HG02798 (cell line): ENCODE data around the gene CDYL2.
"Not testable (repeated sequence)": the region's sequence is repeated elsewhere in the genome, so short reads cannot be mapped to it uniquely, and the experiment has no call there.

Experiments
- ATAC-seq: cut with Tn5 transposase; IDR thresholded peaks from one replicate; pipeline ENCODE4 v1.9.1; 2021; ENCODE audit warnings: mild to moderate bottlenecking; ENCODE audit not compliant: unreplicated experiment, poor library complexity

CDYL2 gene

GRCh38 chr16:80812593-80812992, 8.2 kb upstream of the CDYL2 start:
- ATAC-seq: no peak

DNA sequence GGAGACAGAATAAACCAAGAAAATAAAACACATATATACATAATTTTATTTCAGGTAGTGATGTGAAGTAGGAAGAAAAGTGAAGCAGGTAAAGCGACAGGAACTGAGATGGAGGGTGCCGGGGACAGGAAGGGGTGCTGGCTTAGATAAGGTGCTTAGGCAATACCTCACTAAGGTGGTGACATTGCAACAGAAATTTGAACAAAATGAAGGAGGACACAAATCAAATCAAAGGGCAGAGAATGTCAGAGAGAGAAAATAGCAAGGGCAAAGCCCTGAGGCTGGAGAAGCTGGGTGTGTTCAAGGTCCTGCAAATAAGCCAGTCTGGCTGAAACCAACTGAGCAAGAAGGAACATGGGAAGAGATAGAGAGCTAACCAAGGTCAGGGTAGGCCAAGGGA, 5.0 kb upstream of the CDYL2 start:
- ATAC-seq: no peak

DNA sequence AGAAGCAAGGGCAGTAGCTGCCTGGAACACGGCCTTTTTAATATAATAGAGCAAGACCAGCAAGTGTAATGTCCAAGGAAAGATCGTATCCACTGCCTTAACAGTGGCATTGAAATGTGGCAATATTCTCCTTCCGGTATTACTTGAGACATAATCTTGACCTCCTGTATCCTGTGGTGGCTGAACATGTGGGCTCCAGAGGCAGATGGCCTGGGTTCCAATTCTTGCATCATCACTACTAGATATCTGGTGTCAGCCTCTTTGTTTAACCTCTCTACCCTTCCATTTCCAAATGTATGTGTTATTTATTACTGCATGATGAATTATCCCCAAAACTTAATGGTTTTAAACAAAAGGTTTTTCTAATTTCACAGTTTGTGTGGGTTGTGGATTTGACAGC, 3.5 kb upstream of the CDYL2 start:
- no peak for ATAC-seq

GRCh38 chr16:80806927-80807340, 2.5 kb upstream of the CDYL2 start:
- no peak for ATAC-seq

GRCh38 chr16:80806289-80806688, 1.9 kb upstream of the CDYL2 start:
- no peak for ATAC-seq

DNA sequence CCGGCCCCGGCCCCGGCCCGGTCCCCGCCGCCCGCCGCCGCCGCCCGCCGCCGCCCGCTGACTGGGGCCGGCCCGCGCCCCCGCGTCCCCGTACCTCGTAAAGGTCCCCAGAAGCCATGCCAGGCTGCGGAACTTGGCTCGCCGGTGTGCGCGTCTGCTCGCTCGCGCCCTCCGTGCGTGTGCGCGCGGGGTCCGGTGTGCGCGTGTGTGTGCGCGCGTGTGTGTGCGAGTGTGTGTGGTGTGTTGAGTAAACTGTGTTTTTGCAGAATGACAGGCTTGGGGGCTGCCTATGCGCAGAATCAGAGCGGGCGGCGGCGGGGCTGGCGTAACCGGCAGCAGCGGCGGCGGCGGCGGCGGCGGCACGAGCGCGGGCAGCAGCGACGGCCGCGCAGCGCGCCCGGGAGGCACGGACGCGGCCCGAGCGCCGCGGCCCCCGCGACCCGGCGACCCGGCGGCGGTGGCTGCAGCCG, 307 bp downstream of the CDYL2 start:
- peak; percentile 39 for ATAC-seq

DNA sequence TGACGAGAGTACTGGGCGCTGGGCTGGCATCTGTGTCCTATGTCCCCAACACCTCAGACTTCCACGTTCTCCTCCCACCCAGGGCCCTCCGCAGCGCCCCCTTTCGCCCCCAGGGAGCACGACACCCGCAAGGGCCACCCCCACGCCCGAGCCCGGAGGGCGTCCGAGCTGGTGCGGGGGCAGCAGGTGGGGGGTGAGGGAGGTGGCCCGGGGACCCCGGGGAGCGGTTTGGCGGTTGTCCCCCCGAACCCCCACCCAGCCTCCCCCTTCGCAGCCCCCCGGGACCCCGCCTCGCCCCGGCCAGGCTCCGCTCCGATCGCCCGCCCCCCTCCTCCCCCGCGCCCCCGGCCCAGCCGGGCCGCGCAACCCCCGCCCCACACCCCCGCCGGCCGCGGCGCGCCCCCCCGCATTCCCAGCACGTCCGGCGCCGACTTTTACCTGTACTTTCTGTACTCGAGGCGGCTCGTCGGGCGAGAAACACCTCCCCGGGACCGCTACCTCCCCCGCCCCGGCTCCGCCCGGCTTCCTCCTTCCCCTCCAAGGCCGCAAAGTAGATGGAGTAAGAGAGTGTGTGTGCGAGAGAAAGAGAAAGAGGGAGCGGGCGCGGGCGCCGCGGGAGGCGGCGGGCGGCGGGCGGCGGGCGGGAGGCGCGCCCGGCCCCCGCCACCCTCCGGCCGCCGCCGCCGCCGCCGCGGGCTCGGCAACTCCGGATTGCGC, 901 bp downstream of the CDYL2 start:
- no peak for ATAC-seq

DNA sequence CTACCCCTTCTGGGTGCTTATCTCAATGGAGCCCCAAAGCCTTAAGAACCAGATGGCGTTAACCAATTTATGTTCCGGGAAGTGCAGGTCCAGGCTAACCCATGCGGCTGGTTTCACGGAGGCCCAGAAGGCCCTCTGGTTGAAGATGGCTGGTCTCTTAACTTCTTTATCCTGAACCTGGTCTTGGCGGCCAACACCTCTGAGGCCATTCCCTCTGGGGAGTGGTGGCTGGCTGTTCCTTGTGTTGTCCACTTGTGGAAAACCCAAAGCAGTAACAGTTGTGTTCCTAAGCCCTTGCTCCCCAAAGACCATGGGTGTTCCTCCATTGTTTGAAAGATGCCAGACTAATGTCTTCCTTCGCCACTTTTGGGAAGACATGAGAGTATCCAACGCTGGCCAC, 1.5 kb downstream of the CDYL2 start:
- ATAC-seq: no peak

DNA sequence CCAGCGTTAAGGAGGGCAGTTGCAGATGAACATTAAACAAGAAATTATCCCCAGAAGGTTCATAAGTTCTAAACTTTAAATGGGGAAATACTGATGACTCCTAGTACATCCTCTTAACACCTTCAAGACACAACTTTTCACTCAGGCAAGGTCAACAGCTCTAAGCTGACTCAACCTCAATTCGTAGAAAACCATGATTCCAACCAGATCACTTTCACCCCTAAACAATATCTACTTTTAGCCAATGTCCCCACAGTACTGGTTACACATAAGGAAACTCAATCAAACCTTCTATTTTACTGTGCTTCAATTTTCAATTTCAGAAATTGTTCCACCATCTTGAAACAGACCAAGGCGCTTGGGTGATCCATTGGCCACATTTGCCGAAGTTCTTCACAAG, 2.3 kb downstream of the CDYL2 start:
- no peak for ATAC-seq

DNA sequence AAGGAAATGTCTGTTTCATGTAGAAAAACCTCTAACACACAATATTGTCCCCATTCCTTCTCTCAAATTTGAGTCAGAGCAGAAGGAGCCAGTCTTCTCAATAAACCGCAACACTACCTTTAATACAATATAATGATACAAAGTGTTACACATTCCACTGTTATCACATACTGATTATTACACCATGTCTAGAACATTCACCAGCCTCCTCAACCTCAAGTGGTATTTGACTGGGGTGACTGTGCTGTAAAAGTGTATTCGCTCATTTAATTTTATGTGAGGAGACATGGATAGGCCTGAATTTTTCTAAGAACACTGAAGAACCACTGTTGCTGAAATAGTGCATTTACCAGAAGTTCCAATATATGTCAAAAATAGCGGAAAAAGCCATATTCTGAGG, 10.3 kb downstream of the CDYL2 start:
- ATAC-seq: no peak

DNA sequence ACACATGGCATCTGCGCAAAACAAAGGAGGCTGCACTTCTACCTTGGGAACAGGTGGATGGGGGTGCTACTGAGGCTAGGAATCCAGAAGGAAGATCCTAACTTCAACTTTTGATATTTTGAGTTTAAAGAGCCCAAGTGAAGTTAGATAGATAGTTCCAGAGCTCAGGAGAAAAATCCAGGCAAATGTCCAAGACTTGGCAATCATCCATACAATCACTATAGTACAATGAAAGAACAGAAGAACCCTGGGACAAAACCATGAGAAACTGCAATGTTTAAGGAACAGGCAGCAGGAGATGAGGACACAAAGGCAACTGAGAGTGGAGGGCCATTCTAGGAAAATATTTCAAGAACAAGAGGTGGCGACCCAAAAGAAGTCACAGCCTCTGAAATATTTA, 12.4 kb downstream of the CDYL2 start:
- no peak for ATAC-seq

- no peak for ATAC-seq
Observed at GRCh38 chr16:80791411-80791810, 13.0 kb downstream of the CDYL2 start.

GRCh38 chr16:80790751-80791150, 13.6 kb downstream of the CDYL2 start:
- ATAC-seq: no peak

- ATAC-seq: no peak
Observed at GRCh38 chr16:80788027-80788426, 16.4 kb downstream of the CDYL2 start.

- ATAC-seq: not testable (repeated sequence)
Observed at GRCh38 chr16:80786561-80786960, 17.8 kb downstream of the CDYL2 start.

- ATAC-seq: no peak
Observed at GRCh38 chr16:80784951-80785350, 19.4 kb downstream of the CDYL2 start.

DNA sequence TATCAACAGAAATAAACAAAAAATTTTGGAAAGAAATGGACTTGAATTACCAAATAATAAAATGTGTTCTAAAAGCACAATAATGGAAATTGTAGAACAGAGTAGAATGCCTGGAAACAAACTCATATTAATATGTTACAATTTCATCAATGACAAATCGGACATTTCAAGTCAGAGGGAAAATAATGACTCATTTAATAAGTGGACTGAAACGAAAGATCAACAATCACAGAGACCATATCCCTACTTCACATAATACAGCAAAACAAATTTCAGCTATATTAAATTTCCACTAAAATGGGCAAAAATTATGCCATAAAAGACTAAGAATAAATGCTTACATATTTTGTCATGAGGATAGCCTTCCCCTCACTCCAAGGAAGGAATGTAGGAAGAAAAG, 25.7 kb downstream of the CDYL2 start:
- no peak for ATAC-seq

DNA sequence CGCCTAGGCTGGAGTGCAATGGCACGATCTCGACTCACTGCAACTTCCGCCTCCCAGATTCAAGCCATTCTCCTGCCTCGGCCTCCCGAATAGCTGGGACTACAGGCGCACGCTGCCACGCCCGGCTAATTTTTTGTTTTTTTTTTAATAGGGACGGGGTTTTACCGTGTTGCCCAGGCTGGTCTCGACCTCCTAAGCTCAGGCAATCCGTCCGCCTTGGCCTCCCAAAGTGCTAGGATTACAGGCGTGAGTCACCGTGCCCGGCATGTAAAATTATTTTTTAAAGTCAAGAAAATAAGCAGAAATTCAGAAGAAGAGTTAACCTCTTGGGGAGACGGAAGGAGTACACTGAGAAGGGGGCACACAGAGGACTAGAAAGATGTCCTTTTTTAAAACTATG, 27.5 kb downstream of the CDYL2 start:
- no peak for ATAC-seq

DNA sequence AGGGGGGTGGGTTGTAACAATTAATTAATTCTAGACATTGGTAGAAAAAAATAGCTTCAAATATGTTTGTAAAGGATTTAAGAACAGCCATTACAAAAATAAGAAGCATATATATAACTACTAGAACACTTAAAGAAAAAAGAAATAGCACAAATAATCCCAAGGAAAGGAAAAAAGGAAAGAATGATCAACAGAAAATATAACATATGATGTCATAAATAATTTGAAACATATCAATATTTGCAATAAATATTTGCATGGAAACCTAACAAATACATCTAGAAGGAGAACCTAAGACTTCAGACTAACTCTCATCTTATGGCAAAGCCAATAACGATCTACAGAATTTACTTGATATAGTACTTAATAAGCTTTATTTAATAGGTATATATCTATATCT, 28.9 kb downstream of the CDYL2 start:
- no peak for ATAC-seq

GRCh38 chr16:80766798-80767197, 37.6 kb downstream of the CDYL2 start:
- no peak for ATAC-seq

DNA sequence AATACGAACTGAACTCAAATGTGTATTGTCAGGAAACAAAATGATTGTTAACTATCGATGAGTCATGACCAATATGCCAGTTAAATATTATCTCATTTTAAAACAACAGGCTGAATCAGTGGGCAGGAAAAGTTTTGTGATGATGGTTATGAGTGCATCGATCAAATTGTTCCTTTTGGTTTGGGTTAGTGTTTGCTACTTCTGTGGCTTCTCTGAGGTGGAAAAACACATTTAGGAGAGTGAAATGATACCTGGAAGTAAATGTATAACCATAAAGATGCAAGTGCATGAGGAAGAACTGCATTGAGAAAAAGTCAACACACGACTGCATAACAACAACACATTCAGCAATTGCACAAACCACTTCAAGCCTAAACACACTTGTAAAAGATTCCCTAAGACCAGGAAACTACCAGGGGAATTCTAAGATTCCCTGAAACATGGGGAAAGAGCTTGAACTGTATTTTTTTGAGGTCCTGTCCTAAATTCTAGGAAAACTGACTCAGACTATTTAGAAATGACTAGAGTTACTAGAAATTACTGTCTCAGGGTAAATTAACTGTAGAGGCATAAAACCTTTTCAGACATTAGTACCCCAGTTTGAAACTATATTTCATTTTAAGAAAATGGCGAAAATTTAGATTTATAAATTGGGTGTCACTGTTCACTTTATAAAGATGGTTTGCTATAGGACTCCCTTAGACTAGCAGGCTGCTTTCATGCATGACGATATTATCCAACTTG, 44.8 kb downstream of the CDYL2 start:
- no peak for ATAC-seq

DNA sequence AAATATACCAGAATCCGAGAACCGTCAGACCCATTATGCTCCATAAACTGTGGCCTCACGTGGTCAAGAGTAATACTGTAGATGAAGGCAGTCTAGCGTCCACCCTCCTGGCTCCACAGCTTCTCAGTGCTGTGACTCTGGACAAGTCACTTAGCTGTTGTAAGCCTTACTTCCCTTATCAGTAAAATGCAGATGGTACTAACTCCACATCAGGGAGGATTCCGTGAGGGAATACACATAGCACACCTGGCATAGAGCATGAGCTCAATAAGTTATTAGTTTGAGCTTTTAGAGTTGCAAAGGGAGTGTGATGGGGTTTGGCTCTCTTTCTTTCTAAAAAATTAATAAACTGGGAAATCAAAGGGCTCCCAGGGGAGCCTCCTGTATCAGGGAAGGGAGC, 49.9 kb downstream of the CDYL2 start:
- no peak for ATAC-seq
